GM12872 (cell line): ENCODE results near the gene POLD2.

Experiments
- TF ChIP-seq, protein P1 (sequence below): IDR thresholded peaks from 3 replicates; pipeline ENCODE4 v1.5.1; 2011; ENCODE audit warnings: low read depth, mild to moderate bottlenecking, low read length, moderate library complexity; ENCODE audit not compliant: insufficient read depth

The POLD2 gene

DNA sequence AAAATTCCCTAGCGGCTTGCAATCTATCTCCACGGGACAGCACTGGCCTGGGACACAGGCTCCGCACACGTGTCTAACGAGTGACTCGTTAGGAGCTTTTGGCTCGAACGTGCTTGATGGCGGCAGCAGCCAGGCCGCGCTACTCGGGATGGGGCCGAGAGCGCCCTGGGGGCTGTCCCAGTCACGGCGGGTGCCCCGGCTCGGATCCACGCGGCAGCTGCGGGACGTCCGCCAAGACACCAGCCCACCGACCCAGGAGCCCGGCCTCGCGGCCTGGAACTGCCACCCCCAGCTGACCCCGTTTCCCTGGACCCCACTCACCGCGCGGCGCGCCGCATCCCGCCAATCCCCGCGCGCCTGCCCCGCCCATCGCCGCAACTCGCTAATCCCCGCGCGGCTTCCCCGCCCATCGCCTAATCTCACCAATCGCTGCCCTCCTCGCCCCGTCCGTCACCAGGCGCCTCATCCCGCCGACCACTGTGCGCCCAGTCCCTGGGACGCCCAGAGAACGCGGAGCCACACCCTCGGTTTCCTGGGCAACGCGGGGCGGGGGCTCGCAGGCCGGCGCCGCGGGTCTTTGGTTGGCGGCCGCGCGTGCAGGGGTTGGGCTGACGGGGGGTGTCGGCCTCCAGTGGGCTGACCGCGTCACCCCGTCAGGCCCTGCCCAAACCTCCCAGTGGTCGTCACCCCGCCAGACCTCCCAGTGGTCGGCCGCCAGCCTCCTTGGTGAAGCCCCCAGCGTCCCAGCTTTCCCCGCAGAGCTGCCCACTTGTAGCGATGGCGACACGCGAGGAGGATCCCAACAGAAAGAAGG lies at the start of gene POLD2:
POLD2 (minus strand) TSS at position 359 of the 814 bp plus-strand sequence. CDS start 1,495 bp downstream, outside the sequence.
- TF ChIP-seq, protein P1, sequence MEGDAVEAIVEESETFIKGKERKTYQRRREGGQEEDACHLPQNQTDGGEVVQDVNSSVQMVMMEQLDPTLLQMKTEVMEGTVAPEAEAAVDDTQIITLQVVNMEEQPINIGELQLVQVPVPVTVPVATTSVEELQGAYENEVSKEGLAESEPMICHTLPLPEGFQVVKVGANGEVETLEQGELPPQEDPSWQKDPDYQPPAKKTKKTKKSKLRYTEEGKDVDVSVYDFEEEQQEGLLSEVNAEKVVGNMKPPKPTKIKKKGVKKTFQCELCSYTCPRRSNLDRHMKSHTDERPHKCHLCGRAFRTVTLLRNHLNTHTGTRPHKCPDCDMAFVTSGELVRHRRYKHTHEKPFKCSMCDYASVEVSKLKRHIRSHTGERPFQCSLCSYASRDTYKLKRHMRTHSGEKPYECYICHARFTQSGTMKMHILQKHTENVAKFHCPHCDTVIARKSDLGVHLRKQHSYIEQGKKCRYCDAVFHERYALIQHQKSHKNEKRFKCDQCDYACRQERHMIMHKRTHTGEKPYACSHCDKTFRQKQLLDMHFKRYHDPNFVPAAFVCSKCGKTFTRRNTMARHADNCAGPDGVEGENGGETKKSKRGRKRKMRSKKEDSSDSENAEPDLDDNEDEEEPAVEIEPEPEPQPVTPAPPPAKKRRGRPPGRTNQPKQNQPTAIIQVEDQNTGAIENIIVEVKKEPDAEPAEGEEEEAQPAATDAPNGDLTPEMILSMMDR, result no peak

DNA sequence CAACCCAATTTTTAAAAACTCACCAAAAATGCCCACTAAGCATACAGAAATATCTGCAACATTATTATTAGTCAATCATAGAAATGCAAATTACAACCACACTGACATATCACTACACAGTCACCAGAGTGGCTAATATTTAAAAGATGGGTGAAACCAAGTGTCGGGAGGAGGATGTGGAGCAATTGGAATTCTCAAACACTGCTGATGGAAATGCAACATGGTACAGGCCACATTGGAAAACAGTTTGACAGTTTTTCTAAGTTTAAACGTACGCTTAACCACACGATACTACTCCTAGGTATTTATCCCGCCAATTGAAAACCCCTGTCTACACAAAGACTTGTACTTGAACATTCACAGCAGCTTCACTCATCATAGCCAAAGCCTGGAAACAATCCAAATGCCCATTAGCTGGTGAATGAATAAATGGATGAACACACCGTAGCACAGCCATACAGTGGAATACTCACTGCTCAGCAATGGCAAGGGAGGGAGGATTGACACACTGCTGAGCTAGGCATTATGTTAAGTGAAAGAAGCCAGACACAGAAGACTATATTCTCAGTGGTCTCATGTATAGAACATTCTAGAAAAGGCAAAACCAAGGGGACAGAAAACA lies 49.6 kb upstream of the POLD2 start:
- TF ChIP-seq, protein P1, result no peak

DNA sequence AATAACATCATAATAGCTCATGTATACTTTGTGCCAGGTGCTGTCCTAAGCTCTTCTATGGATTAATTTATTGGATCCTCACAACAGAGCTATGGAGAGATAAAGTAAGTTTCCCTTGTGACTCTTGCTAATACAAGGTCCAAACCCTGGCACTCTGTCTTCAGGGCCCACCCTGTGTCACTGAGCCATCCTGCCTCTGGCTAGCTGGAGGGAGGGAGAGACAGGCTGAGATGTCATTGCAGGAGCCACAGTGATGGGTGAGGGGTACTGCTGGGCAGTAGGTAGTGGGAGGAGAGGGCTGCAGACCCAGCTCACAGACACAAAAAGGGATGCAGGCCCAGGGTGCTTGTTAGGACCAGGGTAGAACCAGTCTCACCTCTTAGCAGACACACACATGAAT lies 49.0 kb upstream of the POLD2 start:
- TF ChIP-seq, protein P1, result no peak

DNA sequence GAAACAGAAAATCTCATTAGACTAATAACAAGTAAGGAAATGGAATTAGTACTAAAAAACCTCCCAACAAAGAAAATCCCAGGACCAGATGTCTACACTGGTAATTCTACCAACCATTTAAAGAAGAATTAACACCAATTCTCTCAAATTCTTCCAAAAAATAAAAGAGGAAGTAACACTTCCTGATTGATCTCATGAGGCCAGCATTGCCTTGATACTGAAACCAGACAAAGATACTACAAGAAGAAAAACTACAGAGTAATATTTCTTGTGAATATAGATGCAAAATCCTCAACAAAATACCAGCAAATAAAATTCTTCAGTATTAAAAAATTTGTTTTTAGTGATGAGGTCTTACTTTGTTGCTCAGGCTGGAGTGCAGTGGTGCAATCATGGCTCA lies 44.6 kb upstream of the POLD2 start:
- TF ChIP-seq, protein P1, result no peak

DNA sequence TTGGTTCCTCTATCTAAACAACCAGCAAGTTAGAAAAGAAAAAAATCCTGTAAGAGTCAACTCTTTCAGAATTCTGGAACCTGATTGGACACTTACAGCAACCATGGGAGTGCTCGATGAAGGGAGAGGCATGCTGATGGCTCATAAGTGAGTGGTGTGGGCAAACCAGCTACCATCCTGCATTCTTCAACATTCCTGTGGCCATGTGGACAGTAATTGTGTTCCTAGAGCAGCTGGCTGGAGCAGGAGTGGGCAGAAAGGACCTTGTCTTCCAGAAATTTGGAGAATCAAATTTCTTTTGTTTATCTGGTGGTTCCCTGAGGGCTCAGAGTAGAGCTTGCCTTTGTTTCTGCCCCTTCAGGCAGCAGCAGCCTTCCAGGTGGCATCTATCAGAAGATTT lies 40.2 kb upstream of the POLD2 start:
- TF ChIP-seq, protein P1, result no peak

DNA sequence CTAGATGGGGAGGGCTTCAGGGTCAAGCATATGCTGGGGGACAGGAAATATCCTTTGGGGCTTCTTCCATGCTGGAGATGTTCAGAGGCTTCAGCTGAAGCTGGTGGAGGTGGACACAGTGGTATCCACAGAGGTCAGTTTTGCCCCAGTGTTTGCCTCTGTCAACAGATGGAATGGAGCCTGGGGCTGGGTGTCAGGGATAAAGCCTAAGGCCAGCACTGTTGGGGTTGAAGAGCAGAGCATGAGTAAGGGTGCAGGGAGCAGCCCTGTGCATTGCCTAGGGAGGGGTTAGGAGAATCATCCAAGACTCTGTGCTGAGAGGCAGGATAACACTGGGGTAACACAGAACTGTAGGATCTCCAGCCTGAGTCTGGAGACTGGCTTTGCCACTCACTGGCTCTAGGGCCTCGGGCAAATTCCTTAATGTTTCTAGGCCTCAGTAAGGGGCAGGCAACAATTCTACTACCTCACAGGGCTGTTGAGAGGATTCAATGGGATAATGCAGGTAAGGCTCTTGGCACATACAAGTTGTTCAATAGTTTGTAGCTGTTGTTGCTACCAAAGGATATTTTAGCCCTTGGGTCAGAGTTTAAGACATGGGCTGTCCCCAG lies 39.5 kb upstream of the POLD2 start:
- TF ChIP-seq, protein P1, result no peak

DNA sequence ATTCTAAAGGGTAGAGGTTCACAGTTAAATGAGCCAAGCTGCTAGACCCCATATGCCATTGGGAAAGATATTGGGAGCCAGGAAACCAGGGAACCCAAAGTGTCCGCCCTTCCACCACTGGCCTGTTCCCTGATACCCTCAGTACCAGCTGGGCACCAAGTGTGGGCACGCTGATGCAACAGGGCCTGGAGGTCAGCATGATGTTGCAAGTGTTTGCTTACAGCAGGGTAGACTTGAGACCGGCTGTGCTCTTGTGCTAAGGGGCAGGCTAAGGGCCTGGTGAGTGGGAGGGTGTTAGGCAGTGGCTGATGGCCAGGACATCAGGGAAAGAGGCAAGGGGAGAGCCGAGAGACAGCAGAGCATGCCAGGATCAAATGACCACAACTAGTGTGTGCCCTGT lies 38.8 kb upstream of the POLD2 start:
- TF ChIP-seq, protein P1, result no peak
